Neural crest cell (in vitro differentiated cells): Measurements from ENCODE around the gene SCARB1. TPM values are rescaled to one million over a fixed set of nuclear protein-coding genes. Genes with fewer than 3 reads are reported as not detected.
A peak's percentile ranks its signal among the peaks of the same experiment; 100 is the strongest.

ENCODE experiments used
- DNase-seq: peaks from one replicate; pipeline ENCODE4 v3.0.0; 2021; ENCODE audit warnings: low read depth, mixed read lengths, low spot score
- H3K27ac Mint-ChIP-seq: one replicate; pipeline ENCODE4 v1.8.0; 2021; ENCODE audit warnings: mild to moderate bottlenecking, mixed read lengths; ENCODE audit not compliant: unreplicated experiment
- H3K27me3 Mint-ChIP-seq: 2 replicates; pipeline ENCODE4 v1.8.0; 2021; ENCODE audit warnings: low read depth, mild to moderate bottlenecking, mixed read lengths
- H3K36me3 Mint-ChIP-seq: 2 replicates; pipeline ENCODE4 v1.8.0; 2021; ENCODE audit warnings: low read depth, mild to moderate bottlenecking, mixed read lengths
- H3K4me1 Mint-ChIP-seq: 2 replicates; pipeline ENCODE4 v1.8.0; 2021; ENCODE audit warnings: mixed read lengths
- H3K4me3 Mint-ChIP-seq: one replicate; pipeline ENCODE4 v1.8.0; 2021; ENCODE audit warnings: mild to moderate bottlenecking, mixed read lengths
- H3K9me3 Mint-ChIP-seq: 2 replicates; pipeline ENCODE4 v1.8.0; 2021; ENCODE audit warnings: mixed read lengths
- CTCF ChIP-seq: fragments of 200-600 bp; sonication (generic); conservative IDR thresholded peaks from 2 replicates; pipeline ENCODE4 v1.5.0; 2021; ENCODE audit warnings: antibody characterized with exemption, mild to moderate bottlenecking
- total RNA-seq: library from RNA; stranded (reverse); gene quantifications from 2 replicates; pipeline ENCODE4 v1.2.1, GENCODE V29; 2021

The SCARB1 gene
- total RNA-seq, 1 donor from 2014 or later = 50.9 TPM

DNA sequence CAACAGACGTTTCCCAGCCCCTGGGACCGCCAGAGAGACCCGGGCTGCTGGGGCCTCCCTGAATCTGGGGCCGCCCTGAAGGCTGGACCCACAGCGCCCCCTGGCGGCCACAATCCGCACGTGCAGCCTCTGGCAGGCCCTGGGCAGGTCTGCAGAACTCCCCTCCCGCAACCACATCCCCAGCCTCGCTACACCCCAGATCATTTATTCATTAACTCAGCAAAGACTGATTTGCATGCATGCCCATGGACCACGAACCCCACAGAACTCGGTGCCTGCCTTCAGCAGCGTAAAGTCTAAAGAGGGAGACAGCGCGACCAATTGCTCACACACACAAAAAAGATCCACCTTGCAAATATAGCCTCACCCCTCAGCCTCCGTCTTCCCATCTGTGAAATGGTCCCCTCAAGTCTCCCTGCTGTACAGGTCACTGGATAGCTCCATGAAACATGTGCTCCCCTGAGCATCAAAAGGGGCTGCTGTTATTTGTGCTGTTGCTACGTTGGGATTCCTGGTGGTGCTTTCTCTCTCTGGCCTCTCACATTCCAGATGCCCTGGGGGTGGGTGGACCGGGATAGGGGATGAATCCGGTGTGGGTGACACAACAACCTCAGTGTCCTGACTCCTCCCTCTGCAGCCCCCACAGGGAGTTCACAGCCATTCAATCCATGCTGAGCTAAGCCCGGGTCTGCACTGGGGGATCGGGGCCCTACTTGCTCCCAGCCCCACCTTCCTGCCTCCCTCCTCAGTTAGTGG is 96.4 kb downstream of the SCARB1 start:
- no peak overlapping the region for H3K27ac Mint-ChIP-seq
- peaks cover 9% of the 10 kb centered on the region for H3K9me3 Mint-ChIP-seq
- H3K27me3 Mint-ChIP-seq = peaks cover 16% of the 10 kb centered on the region
- peaks cover 7% of the 10 kb centered on the region for H3K36me3 Mint-ChIP-seq
- peaks cover 38% of the 10 kb centered on the region for H3K4me1 Mint-ChIP-seq
- DNase-seq = peak; percentile 94
- peak; percentile 99 for TF ChIP-seq CTCF
- no peak overlapping the region for H3K4me3 Mint-ChIP-seq

- Mint-ChIP-seq H3K9me3 (peaks cover 9% of the 10 kb centered on the region), H3K36me3 (peaks cover 7% of the 10 kb centered on the region), H3K4me3 (no peak overlapping the region), H3K27me3 (peaks cover 13% of the 10 kb centered on the region), H3K27ac (no peak overlapping the region), H3K4me1 (peaks cover 34% of the 10 kb centered on the region)
- TF ChIP-seq CTCF = no peak
- no peak for DNase-seq
Measured at GRCh38 chr12:124766727-124767065, 97.0 kb downstream of the SCARB1 start.

DNA sequence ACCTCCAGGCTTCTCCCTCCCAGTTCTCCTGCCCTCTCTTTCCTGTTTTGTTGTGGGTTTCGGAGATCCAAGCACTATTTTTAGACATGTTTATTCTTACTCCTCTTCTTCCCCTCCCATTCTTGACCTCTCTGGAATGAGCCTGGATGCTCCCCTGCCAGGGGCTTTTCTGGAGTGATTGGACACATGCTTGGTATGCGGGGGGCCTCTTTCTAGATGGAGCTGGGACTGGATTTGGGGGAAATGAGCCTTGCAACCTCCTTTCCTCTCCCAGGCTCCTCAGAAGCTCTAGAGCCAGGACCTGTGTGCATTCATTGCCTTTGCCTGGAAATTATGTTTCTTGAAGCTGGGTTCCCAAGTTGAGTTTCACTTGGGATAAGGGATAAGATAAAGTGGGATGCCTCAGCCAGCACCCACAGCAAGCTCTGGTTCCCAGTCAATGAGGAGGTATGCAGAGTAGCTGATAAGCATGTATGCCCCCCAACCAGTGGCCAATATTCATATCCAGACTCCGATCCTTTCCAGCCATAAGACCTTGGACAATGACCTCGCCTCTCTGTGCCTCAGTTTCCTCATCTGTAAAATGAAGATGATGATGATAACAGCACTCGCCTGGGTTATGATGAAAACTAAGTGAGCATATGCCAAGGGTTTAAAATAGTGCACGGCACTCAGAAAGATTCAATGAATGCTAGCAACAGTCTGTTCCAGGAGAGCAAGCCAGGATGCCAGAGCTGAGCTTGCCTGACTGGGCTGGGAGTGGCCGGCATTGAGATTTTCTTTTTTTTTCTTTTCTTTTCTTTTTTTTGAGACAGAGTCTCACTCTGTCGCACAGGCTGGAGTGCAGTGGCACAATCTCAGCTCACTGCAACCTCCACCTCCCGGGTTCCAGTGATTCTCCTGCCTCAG is 97.8 kb downstream of the SCARB1 start:
- H3K27ac Mint-ChIP-seq = no peak overlapping the region

DNA sequence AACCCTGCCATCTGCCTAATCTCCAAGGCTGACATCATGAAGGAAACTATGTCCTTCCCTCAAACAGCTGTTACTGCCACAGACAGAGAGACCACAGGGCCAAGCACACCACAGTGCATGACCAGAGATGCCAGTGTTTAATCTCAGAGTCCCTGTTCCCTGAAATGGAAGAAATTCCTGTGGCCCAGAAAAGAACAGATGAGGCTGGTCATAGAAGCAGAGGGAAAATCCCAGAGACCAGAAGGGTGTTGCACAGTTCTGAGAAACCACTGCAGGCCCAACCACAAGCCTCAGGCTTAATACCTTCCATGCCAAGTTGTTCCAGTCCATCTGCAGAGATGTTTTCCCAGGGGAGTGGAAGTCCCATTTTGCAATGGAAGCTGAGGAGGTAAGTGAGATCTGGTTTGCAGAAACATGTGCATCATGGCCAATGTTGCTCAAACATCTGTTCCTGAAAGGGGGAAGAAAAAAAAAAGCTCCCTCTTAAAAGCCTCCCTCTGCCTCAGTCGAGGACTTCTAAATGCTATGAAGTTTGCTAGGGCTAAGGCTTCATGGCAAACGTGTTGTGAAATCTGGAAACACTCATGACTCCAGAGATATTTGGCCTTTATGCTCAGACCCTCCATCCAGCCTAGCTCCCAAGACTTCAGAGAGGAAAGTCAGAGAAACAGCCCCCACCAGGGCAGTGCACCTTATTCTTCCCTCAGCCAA is 98.6 kb downstream of the SCARB1 start:
- H3K9me3 Mint-ChIP-seq = peaks cover 9% of the 10 kb centered on the region
- peaks cover 33% of the 10 kb centered on the region for H3K4me1 Mint-ChIP-seq
- peaks cover 12% of the 10 kb centered on the region for H3K27me3 Mint-ChIP-seq
- H3K36me3 Mint-ChIP-seq = peaks cover 7% of the 10 kb centered on the region
- no peak for DNase-seq
- no peak overlapping the region for H3K27ac Mint-ChIP-seq
- no peak overlapping the region for H3K4me3 Mint-ChIP-seq
- TF ChIP-seq CTCF = no peak

More for the DNA sequence above, 97.8 kb downstream of the SCARB1 start:
- Mint-ChIP-seq H3K36me3 (peaks cover 7% of the 10 kb centered on the region), H3K9me3 (peaks cover 9% of the 10 kb centered on the region), H3K4me1 (peaks cover 28% of the 10 kb centered on the region), H3K4me3 (no peak overlapping the region), H3K27me3 (peaks cover 7% of the 10 kb centered on the region)
- no peak for DNase-seq
- no peak for TF ChIP-seq CTCF

DNA sequence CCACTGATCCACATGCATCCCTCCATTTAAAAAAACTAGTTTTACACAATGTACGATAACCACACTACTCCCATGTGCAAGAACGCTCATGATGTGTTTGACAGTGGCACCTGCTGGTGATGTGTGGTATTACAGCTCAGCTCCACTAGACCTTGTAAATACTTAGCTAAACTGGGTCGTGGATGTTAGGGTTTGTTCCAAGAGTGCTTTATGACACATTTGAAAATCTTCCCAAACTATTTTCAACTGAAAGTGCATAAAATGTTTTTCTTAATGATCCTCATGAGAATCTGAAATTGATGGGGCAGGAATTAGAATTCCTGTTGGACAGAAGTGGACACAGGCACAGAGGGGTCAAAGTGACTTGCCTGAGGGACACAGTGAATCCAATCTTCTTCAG is 99.2 kb downstream of the SCARB1 start:
- Mint-ChIP-seq H3K27ac (no peak overlapping the region), H3K4me1 (peaks cover 35% of the 10 kb centered on the region), H3K9me3 (peaks cover 9% of the 10 kb centered on the region), H3K36me3 (peaks cover 7% of the 10 kb centered on the region), H3K4me3 (no peak overlapping the region), H3K27me3 (peaks cover 16% of the 10 kb centered on the region)
- TF ChIP-seq CTCF = peak; percentile 78
- peak; percentile 37 for DNase-seq
